Heart right ventricle (tissue), 16 donors: ENCODE measurements around the gene LINGO3. TPM values are rescaled to one million over a fixed set of nuclear protein-coding genes. Genes with fewer than 3 reads are reported as not detected.

Experiments used
- ATAC-seq, 8 donors: fragments of 200-7000 bp; cut with Tn5 transposase; one replicate each; pipeline ENCODE4 v1.9.1; 2020; ENCODE audit warnings: mild to moderate bottlenecking in 8 of 8, moderate library complexity in 8 of 8, moderate number of reproducible peaks in 1 of 8
- DNase-seq, 2 donors: peaks; one replicate each; pipeline ENCODE4 v3.0.0-alpha.2; 2020
- H3K27ac ChIP-seq, 10 donors: fragments of 200-600 bp; sonication (generic) in 2 of 10; one replicate each; pipeline versions ENCODE4 v1.5.0 to v1.8.0; 2020 to 2022; ENCODE audit warnings: mild to moderate bottlenecking in 3 of 10
- H3K27me3 ChIP-seq, 7 donors: fragments of 200-600 bp; one replicate each; pipeline ENCODE4 v1.8.0; 2021 to 2022; ENCODE audit warnings: mild to moderate bottlenecking in 2 of 7
- H3K36me3 ChIP-seq, 9 donors: fragments of 200-600 bp; sonication (generic) in 1 of 9; one replicate each; pipeline versions ENCODE4 v1.5.0 to v1.8.0; 2020 to 2022; ENCODE audit warnings: mild to moderate bottlenecking in 2 of 9
- H3K4me1 ChIP-seq, 9 donors: fragments of 200-600 bp; sonication (generic) in 1 of 9; one replicate each; pipeline versions ENCODE4 v1.5.0 to v1.8.0; 2020 to 2022; ENCODE audit warnings: mild to moderate bottlenecking in 4 of 9
- H3K4me3 ChIP-seq, 10 donors: fragments of 200-600 bp; sonication (generic) in 2 of 10; one replicate each; pipeline versions ENCODE4 v1.5.0 to v1.8.0; 2020 to 2022; ENCODE audit warnings: mild to moderate bottlenecking in 7 of 10, moderate library complexity in 2 of 10
- H3K9me3 ChIP-seq, 11 donors: fragments of 200-600 bp in 10 of 11; sonication (generic) in 2 of 11; one replicate each; pipeline versions ENCODE4 v1.5.0 to v1.8.0; 2013 to 2022; ENCODE audit warnings: mild to moderate bottlenecking in 2 of 11, control low read depth in 1 of 11, moderate library complexity in 1 of 11
- WGBS, 2 donors: extraction: QIAGEN DNeasy Blood & Tissue Kit; methylation state at CpG; one replicate each; pipeline ENCODE4 v1.1.7; 2013; ENCODE audit warnings: inconsistent platforms in 1 of 2; 5-methylcytosine and 5-hydroxymethylcytosine counted together
- intact Hi-C, 10 donors: fragments of 100-400 bp; cut with DNase I; formaldehyde crosslinking; loops; one replicate each; pipeline versions ENCODE4 v1.11.1 to v1.14.2; 2022
- polyA plus RNA-seq, 2 donors: library from polyadenylated mRNA; stranded (reverse); fragments of 200-250 nt; gene quantifications; one replicate each; pipeline ENCODE4 v1.2.3, GENCODE V29; 2013
- total RNA-seq, 10 donors: library from RNA; stranded (reverse); fragmentation: NEBNext Ultra II Directional in 3 of 10; extraction: Animal tissue kit (Norgen Biotek cat#: 25700) in 3 of 10; gene quantifications; one replicate each; pipeline versions ENCODE4 v1.2.1 to v1.2.4, GENCODE V29; 2021 to 2023
- TF ChIP-seq, protein P1 (sequence below), 9 donors: fragments of 200-600 bp; sonication (generic) in 2 of 9; IDR thresholded peaks; one replicate each; pipeline versions ENCODE4 v1.5.0 to v1.8.0; 2021 to 2022; ENCODE audit warnings: antibody characterized with exemption in 9 of 9, mild to moderate bottlenecking in 5 of 9, moderate library complexity in 1 of 9
- donor health status: Arrhythmogenic right ventricular cardiomyopathy.
- donor health status: ischemic (EF 13 %, LVEDD 7.1; RV severe dilation, severe dysfunction).
- donor health status: healthy with polysubstance abuse.
- donor health status: DM: no; HTN: yes; CAD: no.
- donor health status: DM: no; HTN: no; CAD: no.
- donor health status: ischemic (EF 25% LVEDD 6.9; RV normal size, moderate dysfunction).
- donor health status: ischemic (EF 25% LVEDD 5.7; RV mildly dilated, moderate dysfunction).
- donor health status: healthy.
- donor health status: DM: yes; HTN: yes; CAD: no.
- donor health status: Ischemic cardiomyopathy.
- donor health status: ischemic (EF 35%, LVEDD 5.7; RV mildly dilated, moderate dysfunction).
- donor health status: nonischemic (EF 11% LVEDD 7.7; RV severe dilation, severe dysfunction).
- donor health status: DM: yes; HTN: yes; CAD: no.
- donor health status: PGD.
- donor health status: ischemic (EF 29% LVEDD 5.4; RV normal size, mild dysfunction).
- donor health status: nonischemic (EF 23%, LVEDD 6.1; RV moderate dilation, normal function).

LINGO3 gene
- total and polyA plus RNA-seq, 12 donors = not detected

GRCh38 chr19:2323707-2324106, 15.8 kb upstream of the LINGO3 start:
- Histone ChIP-seq H3K4me3 (no peak overlapping the region), H3K27me3 (no peaks in the 10 kb centered on the region), H3K4me1 (peaks cover 8 to 23% (median 17%) of the 10 kb centered on the region in 9 donors), H3K27ac (no peak overlapping the region), H3K9me3 (no peaks in the 10 kb centered on the region), H3K36me3 (peaks cover 0 to 54% (median 0%) of the 10 kb centered on the region in 9 donors)
- intact Hi-C loops = no loop called here
- whole genome bisulfite sequencing, 2 donors = 92 to 93% methylated on average over 19 of the region's 19 CpGs
- TF ChIP-seq, protein P1, sequence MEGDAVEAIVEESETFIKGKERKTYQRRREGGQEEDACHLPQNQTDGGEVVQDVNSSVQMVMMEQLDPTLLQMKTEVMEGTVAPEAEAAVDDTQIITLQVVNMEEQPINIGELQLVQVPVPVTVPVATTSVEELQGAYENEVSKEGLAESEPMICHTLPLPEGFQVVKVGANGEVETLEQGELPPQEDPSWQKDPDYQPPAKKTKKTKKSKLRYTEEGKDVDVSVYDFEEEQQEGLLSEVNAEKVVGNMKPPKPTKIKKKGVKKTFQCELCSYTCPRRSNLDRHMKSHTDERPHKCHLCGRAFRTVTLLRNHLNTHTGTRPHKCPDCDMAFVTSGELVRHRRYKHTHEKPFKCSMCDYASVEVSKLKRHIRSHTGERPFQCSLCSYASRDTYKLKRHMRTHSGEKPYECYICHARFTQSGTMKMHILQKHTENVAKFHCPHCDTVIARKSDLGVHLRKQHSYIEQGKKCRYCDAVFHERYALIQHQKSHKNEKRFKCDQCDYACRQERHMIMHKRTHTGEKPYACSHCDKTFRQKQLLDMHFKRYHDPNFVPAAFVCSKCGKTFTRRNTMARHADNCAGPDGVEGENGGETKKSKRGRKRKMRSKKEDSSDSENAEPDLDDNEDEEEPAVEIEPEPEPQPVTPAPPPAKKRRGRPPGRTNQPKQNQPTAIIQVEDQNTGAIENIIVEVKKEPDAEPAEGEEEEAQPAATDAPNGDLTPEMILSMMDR (IDR thresholded peaks at IDR 0.05) = no peak
- no peak for DNase-seq
- no peak for ATAC-seq

DNA sequence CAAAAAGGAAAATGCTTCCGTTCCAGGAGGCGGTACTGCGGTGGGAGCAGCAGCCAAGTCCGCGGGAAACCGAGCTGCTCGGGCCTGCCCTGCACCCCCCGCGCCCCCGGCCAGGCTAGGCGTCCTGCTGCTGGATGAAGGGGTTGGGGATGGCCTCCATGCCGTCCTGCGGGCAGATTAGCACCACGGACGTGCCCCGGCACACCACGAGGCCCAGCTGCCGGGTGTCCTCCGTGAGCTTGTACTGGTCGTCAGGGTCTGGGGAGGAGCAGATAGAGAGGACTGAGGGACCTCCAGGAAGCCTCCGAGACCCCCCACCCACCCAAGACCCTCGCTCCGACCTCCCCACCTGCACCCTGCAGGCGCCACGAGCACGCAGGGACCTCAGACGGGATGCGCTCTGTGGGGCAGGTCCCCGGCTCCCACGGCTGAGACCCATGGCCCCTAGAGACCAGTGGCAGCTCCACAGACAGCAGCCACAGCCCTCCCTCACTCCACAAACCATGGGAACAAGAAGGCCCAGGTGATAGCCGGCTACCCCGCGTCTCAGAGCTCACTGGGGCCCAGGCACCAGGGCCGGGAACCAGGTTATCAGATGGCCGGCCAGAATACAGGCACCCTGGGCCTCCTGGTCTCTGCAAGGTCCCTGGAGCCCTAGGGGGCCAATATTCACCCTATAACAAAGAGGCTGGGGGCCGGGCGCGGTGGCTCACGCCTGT, 13.8 kb upstream of the LINGO3 start:
- no peak for ATAC-seq
- H3K9me3 ChIP-seq = no peaks in the 10 kb centered on the region
- H3K4me1 ChIP-seq = peaks cover 0 to 18% (median 10%) of the 10 kb centered on the region in 9 donors
- H3K27ac ChIP-seq = no peak overlapping the region
- H3K27me3 ChIP-seq = no peaks in the 10 kb centered on the region
- peaks cover 0 to 52% (median 0%) of the 10 kb centered on the region in 9 donors for H3K36me3 ChIP-seq
- WGBS, 2 donors = 93 to 94% methylated on average over 39 of the region's 39 CpGs
- TF ChIP-seq, protein P1 (IDR thresholded peaks at IDR 0.05) = no peak
- intact Hi-C loops = no loop called here
- H3K4me3 ChIP-seq = no peak overlapping the region
- no peak for DNase-seq

- Histone ChIP-seq H3K36me3 (peaks cover 0 to 48% (median 0%) of the 10 kb centered on the region in 9 donors), H3K9me3 (no peaks in the 10 kb centered on the region), H3K4me3 (no peak overlapping the region), H3K4me1 (peaks cover 0 to 19% (median 6%) of the 10 kb centered on the region in 9 donors), H3K27me3 (no peaks in the 10 kb centered on the region), H3K27ac (no peak overlapping the region)
- intact Hi-C loops = no loop called here
- no peak for ATAC-seq
- 82 to 95% methylated on average over 12 of the region's 12 CpGs for WGBS, 2 donors
- DNase-seq = no peak
- TF ChIP-seq, protein P1 (IDR thresholded peaks at IDR 0.05) = no peak
Measured at GRCh38 chr19:2320939-2321338, 13.0 kb upstream of the LINGO3 start.

DNA sequence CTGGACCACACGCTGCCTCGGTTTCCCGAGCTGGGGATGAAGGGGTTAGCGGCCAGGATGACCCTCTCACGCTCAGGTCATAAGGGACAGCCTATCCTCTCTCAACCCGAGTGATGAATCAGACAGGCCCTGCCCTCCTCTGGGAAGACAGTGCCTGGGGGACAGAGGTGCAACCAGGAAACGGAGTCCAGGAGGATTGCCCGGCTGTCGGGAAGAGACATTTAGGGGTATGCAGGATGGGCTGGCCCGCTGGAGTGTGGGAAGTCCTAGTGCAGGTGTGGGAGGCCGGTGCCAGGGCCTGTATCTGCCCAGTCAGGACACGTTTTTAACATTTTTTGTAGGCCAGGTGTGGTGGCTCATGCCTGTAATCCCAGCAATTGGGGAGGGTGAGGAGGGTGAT, 12.1 kb upstream of the LINGO3 start:
- WGBS, 2 donors = 76 to 77% methylated on average over 12 of the region's 12 CpGs
- Histone ChIP-seq H3K27ac (no peak overlapping the region), H3K4me1 (peaks cover 0 to 22% (median 6%) of the 10 kb centered on the region in 9 donors), H3K9me3 (peaks cover 0 to 8% (median 3%) of the 10 kb centered on the region in 11 donors), H3K36me3 (peaks cover 0 to 40% (median 0%) of the 10 kb centered on the region in 9 donors), H3K4me3 (no peak overlapping the region), H3K27me3 (no peaks in the 10 kb centered on the region)
- intact Hi-C loops = no loop called here
- TF ChIP-seq, protein P1 (IDR thresholded peaks at IDR 0.05) = no peak
- no peak for ATAC-seq
- no peak for DNase-seq
